ENCODE measurements around the gene PLEKHA7.

The PLEKHA7 gene

DNA sequence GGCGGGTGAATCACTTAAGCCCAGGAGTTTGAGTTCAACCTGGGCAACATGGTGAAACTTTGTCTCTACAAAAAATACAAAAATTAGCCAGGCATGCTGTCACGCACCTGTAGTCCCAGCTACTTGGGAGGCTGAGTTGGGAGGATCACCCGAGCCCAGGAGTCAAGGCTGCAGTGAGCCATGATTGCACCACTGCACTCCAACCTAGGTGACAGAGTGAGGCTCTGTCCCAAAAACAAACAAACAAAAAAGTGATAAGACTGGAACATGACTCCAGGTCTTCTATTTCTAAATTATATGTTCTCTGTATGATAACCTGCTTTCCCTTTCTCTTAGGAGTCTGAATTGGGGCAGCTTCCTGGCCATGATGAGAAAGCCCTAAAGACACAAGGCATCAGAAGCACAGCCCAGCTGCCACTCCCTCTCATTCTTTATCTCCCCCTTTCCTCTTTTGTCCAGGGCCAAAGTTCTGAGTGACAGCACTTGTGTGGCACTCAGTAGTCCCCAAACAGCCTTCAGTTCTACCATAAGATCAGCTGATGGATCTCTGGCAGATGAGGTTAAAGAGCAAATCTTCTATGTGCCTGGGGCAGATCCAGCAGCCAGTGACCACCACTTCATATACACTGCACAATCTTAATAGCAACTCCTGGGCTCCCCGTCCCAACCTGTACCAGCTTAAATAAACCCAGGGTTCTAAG lies 139.8 kb downstream of the PLEKHA7 start:
- no peak for DNase-seq

DNA sequence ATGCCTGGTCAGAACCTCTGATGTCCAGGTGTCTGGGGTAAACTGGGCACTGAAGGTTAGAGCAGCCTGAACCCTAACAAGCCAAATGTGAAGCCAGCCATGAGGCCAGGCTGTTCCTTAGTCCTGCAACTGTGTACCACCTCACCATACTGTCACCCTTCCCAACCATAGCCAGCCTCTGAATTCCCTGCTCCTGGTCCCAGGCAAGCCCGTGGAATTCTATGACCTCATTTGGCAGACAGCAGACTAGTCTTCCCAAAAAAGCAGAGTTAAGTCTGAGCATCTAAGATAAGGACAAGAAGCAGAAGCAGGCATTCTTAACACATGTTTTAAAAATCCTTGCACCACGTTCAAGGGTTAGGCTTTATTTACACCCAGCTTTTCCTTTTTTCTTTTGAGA lies 140.9 kb downstream of the PLEKHA7 start:
- no peak for DNase-seq

DNA sequence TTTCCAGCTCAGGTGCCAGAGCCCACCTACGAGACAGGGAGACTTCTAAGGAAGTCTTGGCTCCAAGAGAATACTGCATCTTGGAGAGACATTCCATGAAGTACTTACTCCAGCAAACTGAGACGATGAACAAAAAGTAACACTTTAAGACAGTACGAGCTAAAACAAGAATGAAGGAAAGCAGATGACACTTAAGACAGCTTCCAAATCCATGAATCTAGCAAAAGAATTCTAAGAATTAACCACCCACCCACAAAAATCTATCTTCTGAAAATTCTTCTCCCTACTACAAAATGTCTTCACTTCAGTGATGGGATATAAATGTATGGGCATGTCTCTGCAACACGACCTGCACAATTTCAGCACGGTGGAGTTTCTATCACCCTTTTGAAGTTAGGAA lies 142.8 kb downstream of the PLEKHA7 start:
- no peak for DNase-seq

DNA sequence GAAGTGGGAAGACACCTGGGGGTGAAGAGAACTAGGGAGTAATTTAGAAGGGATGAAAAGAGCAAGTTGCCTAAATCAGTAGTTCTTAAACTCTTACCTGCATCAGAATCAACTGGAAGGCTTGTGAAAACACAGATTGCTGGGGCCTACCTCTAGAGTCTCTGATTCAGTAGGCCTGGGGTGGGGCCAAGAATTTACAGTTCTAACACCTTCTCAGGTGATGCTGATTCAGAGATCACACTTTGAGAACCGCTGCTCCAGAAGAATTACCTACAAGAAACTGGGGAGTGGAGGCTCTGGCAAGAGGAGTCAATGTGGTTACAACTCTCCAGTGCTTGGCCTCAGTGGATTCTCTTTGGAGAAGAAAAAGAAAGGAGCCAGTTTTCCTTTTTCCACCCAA lies 147.1 kb downstream of the PLEKHA7 start:
- no peak for DNase-seq

DNA sequence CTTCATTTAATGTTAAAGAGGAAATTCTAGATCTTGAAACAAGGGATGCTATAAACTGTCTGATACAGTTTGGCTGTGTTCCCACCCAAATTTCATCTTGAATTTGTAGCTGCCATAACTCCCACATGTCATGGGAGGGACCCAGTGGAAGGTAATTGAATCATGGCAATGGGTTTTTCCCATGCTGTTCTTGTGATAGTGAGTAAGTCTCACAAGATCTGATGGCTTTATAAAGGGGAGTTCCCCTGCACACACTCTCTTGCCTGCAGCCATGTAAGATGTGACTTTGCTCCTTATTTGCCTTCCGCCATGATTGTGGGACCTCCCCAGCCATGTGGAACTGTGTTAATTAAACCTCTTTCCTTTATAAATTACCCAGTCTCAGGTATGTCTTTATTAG lies 149.8 kb downstream of the PLEKHA7 start:
- DNase-seq = peak; percentile 6

DNA sequence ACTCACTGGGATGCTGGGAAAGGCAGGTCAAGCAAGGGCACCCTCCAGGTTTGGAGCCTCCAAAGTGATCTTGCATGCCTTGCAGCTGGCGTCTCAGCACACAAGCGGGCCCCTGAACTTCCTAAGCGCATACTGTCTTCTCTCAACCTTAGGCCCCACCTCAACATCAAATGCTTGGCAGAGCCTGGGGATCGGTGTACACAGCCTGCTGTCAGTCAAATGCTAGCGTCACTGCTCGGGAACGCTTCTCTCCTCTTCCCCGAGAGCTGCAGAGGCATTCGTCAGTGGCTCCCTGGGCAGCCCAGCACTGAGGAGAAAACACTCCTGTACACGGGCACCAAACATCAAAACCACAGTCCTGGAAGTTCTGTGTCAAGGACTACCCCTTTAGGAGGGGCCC lies 150.8 kb downstream of the PLEKHA7 start:
- DNase-seq = no peak

DNA sequence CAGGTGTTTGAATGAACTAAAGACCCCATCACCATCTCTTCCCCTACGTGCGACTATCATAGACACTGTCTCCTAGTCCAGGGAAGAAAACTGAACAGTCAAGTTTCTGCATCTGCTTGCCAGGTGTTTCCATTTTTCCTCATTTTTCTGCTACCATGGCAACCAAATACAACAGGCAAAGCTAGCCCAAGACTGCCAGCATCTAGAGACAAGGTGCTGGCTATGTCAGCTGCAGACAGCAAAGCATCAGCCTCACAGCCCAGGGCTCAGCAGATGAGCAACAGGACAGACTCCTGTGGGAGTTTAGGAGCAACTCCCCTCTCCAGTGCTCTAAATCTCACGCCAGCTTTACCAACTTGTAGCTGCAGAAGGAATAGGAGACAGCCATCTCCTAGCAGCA lies 151.5 kb downstream of the PLEKHA7 start:
- DNase-seq = no peak

DNA sequence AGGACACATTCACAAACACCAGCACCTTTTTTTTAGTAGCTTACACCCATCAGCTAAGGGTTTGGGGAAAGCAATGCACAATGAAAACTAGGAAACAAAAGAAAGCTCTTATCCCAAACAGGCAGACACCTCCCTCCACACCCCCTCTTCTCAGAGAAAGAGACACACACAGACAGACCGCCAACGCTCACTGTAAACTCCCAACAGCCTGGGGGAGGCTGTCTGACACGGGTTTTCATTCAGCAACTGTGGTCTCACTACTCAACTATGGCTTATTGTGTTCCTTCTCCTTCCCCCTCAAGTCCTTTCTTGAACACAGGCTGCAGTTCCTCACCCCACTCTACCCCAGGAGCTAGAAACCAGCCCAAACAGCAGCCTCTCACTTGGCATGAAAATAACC lies 152.4 kb downstream of the PLEKHA7 start:
- DNase-seq = no peak

DNA sequence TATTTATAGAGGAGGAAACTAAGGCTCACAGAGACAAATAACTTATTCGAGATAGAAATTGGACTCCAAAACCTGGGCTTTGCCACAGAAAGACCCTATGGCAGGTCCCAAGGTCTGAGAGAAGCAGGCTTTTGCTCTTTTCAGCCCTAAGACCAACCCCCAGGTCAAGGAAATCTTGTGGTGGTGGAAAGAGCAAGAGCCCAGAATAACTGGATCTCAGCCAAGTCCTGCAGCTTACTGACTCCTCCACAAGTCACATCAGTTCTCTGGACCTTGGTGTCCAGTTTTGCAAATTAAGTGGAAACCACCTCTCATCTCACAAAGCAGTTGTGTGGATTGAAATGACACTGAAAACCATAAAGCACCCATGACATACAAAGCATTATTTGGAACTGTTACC lies 153.6 kb downstream of the PLEKHA7 start:
- DNase-seq = no peak

DNA sequence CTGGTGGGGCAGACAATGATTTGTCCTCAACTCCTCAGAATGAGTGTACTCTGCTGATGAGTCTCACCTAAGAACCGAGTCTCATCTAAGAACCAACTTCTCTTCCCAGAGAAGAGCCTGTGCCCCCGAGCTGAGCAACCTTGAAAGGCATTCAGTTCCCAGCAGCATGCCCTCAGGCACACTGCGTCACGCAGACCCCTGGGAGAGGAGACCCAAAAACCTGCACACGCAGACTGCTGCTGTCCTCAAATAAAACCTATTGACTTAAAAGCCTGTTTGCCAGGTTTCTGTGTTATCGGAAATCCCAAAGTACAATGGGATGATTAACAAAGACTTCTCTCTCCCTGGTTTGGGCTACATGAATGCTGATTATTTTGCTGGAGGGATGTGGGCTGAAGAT lies 154.6 kb downstream of the PLEKHA7 start:
- no peak for DNase-seq

DNA sequence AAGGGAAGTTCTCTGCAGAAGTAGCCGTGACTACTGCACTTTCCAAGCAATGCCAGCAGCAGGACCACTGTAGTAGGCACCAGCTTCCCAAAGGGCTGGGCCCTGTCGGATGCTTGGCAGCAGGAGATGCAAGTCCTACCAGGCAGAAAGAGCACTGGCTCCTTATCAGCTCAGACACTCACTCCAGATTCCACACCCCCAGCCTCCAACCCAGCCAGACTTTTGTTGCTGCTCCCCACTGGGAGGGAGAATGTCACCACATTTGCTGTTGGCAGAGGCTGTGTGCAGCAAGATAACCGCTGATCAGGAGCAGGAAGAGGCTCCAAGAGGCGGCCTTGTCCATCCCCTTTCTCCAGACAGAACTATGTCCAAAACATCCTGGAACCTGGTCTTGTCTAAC lies 157.0 kb downstream of the PLEKHA7 start:
- DNase-seq = no peak

DNA sequence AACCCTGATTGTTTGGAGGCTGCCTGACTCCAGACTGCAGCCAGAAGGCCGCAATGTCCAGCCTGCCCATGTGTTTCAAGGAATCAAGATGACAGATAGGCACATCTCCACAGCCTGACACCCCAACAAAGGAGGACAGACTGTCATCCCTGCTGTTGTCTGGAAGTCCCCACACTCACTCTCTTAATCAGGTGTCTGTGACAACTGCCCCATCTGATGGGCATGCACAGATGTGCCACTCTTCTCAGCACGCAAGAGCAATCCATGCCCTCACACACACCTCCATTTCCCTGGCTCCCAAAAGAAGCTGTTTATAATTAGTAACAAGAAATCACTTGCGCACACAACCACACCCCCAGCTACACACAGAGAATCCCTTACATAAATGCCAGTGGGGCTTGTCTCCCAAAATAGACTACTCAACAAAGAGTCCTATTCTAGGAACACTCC lies 158.2 kb downstream of the PLEKHA7 start:
- no peak for DNase-seq

DNA sequence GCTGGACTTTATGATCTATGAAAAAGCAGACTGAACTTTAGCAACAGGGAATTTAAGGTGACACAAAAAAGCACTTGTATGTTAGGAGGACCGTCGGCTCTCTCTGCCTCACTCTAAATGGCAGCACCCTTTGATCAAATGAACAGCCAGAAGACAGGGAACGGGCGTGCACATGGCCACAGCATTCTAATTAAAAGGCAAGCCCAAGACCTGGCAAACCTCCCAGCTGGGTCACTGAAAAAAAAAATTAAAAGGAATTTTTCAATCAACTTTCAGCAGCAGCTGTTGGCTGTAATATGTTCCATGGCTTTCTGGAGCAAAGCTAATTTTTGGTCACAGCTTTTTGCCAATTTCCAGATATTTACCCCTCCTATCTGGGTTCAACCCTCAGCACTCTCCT lies 159.2 kb downstream of the PLEKHA7 start:
- DNase-seq = no peak

DNA sequence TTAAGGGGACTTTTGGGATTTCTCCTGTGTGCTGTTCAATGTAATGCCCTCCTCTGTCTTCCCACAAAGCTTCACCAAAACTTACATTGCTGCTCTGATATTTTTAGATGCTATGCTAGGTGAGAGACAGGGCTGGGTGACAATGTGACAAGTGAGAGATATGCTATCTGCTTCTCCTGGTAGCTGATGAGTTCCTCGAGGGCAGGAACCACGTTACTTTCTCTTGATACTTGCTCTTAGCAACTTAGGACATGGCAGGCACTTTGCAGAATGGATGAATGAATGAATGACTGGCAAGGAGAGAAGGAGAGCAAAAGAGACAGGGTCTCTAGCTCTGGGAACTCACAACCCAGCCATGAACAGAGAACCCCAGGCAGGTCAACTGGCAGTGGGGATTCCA lies 160.4 kb downstream of the PLEKHA7 start:
- no peak for DNase-seq

DNA sequence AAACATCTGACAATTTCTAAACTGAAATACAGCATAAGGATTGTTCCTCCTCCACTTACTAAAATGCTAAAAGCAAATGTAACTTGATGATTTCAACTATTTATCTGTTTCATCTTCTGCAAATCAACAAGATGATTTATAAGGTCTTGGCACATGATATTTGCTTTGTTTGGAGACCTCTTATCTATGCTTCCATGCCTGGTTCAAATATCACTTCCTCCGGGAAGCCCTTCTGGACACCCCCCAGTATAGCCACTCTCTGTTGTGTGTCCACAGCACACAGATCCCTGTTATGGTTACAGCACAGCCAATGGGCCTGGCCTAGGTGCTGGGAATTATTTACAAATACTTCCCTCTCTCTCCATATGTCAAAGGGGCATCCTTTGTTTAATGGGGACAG lies 160.9 kb downstream of the PLEKHA7 start:
- no peak for DNase-seq

DNA sequence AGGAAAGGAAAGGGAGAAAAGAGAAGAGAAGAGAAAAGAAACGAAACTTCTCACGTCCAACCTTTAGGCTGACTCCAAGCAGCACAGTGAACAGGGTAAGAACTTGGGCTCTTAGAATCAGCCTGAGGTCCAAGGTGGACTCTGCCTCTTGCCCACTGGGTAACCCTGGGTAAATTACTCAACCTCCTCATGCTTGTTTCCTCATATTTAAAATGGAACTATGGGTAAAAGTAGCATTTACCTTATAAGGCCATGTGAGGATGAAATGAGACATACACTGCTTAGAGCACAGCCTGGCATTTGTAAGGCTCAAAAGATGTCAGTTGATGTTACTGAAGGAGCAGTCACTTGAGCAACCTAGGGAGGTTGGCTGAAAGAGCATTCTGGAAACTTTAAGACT lies 167.9 kb downstream of the PLEKHA7 start:
- no peak for DNase-seq

DNA sequence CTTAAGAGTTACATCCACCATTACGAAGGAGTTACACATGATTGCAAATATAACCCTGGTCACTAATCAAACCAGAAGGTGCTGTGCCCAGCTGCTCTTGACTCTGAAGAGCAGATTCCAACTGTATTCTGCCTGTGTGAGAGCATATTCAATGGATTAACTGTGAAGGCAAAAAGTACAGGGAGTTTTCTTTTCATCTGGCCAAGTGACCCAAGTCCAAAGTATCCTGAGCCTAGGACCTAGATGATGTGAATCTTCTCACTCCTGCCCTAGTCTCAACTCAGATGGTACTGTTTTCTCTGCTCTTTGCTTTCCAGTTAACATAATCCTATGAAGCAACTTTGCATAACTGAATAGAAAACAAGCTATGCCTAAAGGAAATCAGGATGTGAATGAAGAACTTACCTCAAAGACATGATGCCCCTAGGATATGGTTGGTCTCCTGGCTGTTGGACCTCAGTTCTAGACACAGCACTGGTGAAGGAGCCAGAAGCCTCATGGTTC lies 169.9 kb downstream of the PLEKHA7 start:
- DNase-seq = no peak

DNA sequence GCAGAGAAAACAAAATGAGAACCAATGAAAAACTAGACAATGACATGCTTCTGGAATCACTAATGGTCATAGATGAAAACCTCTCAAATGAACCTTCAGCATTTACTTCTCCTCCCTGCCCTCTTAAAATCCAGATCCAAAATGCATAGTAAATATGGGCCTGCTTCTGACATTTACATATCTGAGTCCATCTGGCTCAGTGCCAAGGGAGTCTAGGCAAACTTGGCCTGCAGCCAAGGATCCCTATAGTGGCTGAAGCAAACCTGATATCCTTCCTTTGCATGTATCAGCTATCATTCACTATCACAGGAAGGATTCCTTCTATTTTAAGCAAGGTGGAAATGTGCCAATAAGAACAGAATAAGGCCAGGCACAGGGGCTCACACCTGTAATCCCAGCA lies 170.9 kb downstream of the PLEKHA7 start:
- no peak for DNase-seq

DNA sequence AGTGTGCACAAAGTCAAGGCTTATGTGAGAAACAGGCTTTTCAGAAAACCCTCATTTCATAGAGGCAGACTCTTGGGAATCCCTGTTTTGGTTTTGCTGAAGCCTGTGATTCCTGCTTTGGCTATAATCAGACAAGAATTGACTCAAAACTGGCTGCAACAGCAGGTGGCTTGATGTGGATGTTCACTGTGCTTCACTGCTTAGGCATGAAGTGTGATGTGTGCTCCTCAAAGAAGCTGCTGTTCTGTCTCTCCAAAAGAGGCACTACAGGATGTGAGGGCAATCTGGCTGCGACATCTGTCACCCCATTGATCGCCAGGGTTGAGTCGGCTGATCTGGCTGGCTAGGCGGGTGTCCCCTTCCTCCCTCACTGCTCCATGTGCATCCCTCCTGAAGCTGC lies 172.2 kb downstream of the PLEKHA7 start:
- no peak for DNase-seq

DNA sequence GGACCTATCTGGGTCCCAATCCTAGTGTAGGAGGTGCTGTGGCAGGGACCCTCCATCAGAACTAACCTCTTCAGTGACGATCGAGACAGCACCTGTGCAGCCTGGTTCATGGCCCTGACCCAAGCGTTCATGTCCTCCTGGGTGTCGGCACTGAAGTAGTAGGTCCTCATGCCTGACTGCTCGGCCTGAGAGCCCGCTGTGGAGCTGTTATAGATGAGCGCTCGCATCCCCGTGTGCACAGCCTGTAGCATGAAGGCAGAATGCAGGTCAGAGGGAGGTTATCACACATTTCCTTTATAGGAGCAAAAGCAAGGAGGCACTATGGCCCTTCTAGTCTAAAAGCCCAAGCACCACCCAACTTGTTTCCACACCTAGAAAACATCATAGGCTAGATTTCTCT lies 172.7 kb downstream of the PLEKHA7 start:
- no peak for DNase-seq

DNA sequence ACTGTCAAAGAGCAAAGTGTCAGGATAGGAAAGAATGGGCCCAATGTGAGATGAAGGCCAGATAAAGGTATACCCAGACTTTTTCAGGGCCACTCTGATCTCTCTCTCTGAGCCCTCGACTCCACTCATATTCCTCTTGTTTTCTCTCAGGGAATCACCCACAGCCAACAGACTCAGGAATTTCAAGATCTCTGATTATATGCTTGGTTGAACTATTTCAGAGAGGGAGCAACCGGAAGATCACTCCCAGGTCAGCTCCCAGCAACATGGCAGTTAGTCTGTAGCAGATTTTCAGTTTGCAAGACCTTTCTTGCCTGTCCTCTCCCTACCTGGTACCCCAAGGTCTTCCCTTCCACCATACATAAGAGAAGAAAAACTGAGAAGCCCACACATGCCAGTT lies 173.3 kb downstream of the PLEKHA7 start:
- DNase-seq = no peak

DNA sequence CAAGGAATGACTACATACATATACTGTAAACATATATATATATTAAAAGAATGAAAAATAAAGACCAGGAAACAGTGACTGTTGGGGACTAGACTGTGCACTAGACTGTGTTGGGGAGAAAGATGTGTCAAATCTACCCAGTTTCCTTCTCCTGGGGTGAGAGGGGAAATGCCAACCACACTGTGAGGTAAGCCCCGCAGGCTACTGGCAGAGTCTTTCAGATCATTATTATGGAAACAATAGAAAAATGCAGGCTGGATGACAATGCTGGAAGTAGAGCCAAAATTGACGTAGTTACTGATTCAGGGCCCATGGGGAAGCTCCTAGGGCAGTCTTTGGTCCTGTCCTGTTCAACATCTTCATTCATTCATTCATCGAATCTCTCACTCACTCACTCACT lies 174.4 kb downstream of the PLEKHA7 start:
- DNase-seq = no peak

DNA sequence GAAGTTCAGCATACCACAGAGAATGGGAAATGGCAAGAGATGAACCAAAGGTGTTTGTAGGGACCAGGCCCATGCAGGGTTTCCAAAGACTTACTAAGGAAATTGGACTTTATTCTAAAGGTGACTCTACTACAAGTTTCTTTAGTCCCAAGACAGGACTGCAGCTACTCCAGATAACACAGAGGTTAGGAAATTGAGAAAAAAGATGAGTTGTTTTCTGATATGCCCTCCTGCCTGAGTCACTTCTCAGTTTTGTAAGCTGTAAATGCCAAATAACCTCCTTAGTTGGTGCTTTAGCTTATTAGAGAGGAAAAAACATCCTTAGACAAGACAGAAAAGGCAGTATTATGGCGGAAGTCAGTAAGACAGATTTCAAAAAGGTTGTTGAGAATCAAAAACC lies 179.8 kb downstream of the PLEKHA7 start:
- DNase-seq = no peak

DNA sequence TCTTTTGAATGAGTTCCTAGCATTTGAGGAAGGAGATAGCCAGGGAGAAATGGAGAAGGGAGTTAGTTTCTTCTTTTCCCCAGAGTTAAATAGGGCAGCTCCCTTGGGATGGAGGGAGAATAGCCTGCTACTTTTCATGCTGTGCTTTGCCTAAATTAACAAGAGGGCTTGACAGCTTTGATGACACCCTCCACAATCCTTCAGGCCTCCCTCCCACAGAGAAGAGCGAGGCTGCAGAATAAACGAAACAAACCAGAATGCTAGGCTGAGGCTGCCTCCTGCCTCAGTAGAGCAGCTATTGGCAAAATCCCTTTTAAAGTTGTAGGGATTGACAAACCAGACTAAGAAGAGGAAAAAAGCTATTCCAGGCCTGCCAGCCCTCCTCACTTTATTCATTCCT lies 181.2 kb downstream of the PLEKHA7 start:
- DNase-seq = no peak

DNA sequence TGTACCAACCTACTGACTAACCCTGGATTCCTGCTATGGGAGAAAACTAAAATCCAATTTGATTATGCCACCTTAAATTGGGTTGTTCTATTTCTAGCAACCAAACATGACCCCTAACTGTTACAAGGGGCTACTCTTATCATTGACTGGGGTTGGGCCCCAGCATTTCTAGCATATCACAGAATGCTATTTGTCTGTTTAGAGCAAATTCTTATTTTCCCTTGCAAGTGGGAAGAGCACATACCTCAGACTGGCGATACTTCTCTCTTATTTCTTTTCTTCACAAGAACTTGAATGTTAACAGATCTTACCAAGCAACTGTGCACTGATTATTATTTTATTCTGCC lies 182.0 kb downstream of the PLEKHA7 start:
- no peak for DNase-seq
